Colonic mucosa (tissue), 4 donors: ENCODE results near the gene ZSCAN5A. TPM values are rescaled to one million over a fixed set of nuclear protein-coding genes. Genes with fewer than 3 reads are reported as not detected.

Source experiments
- DNase-seq: peaks from one replicate; pipeline ENCODE4 v3.0.0-alpha.2; 2020
- H3K27ac ChIP-seq: fragments of 200-600 bp; one replicate; pipeline ENCODE4 v1.8.0; 2021
- H3K27me3 ChIP-seq: fragments of 200-600 bp; one replicate; pipeline ENCODE4 v1.8.0; 2021
- H3K36me3 ChIP-seq: fragments of 200-600 bp; one replicate; pipeline ENCODE4 v1.8.0; 2021
- H3K4me1 ChIP-seq: fragments of 200-600 bp; one replicate; pipeline ENCODE4 v1.8.0; 2021; ENCODE audit warnings: mild to moderate bottlenecking
- H3K4me3 ChIP-seq: fragments of 200-600 bp; one replicate; pipeline ENCODE4 v1.8.0; 2021
- H3K9ac ChIP-seq, 2 donors: one replicate each; pipeline ENCODE4 v1.7.0; 2013; ENCODE audit warnings: control low read depth in 2 of 2, low read depth in 2 of 2, low read length in 2 of 2
- H3K9me3 ChIP-seq: fragments of 200-600 bp; one replicate; pipeline ENCODE4 v1.8.0; 2021
- intact Hi-C: fragments of 100-400 bp; cut with DNase I; formaldehyde crosslinking; loops from one replicate; pipeline ENCODE4 v1.14.1; 2022
- total RNA-seq, 2 donors: library from RNA; stranded (reverse); fragmentation: NEBNext Ultra II Directional in 1 of 2; extraction: Animal tissue kit (Norgen Biotek cat#: 25700) in 1 of 2; gene quantifications; one replicate each; pipeline ENCODE4 v1.2.1, GENCODE V29; 2021
- TF ChIP-seq, protein P1 (sequence below): fragments of 200-600 bp; IDR thresholded peaks from one replicate; pipeline ENCODE4 v1.8.0; 2022; ENCODE audit warnings: antibody characterized with exemption, mild to moderate bottlenecking
- donor health status: healthy.
- donor health status: DM: no; HTN: no; CAD: no.
- donor health status: DM: no; HTN: no; CAD: no.

ZSCAN5A gene
- total RNA-seq, 2 donors from 2014 or later = 9.8 to 12.1 TPM

DNA sequence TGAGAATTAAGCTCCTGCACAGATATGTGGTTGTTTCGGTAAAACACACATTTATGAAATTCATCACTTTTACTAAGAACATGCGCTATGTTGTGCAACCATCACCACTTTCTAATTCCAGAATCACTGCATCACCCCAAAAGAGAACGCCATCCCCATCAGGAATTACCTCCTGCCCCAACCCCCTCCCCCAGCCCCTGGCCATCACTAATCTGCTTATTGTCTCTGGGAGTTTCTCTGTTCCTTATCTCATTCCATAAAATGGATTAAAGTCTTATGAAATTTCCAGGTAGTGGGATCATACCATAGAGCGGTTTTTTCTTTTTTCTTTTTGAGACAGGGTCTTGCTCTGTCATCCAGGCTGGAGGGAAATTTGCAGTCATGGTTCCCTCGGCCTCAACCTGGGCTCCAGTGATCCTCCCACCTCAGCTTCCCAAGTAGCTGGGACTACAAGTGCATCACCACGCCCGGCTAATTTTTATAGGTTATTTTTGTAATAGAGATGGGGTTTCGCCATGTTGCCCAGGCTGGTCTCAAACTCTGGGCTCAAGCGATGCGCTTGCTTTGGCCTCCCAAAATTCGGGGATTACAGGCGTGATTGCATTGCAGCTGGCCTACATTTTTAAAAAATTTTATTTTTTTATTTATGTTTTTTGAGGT lies 120.5 kb downstream of the ZSCAN5A start:
- DNase-seq = no peak
- no peak overlapping the region for H3K4me3 ChIP-seq
- no peaks in the 10 kb centered on the region for H3K4me1 ChIP-seq
- no peak overlapping the region for H3K9ac ChIP-seq
- no peaks in the 10 kb centered on the region for H3K9me3 ChIP-seq
- TF ChIP-seq, protein P1, sequence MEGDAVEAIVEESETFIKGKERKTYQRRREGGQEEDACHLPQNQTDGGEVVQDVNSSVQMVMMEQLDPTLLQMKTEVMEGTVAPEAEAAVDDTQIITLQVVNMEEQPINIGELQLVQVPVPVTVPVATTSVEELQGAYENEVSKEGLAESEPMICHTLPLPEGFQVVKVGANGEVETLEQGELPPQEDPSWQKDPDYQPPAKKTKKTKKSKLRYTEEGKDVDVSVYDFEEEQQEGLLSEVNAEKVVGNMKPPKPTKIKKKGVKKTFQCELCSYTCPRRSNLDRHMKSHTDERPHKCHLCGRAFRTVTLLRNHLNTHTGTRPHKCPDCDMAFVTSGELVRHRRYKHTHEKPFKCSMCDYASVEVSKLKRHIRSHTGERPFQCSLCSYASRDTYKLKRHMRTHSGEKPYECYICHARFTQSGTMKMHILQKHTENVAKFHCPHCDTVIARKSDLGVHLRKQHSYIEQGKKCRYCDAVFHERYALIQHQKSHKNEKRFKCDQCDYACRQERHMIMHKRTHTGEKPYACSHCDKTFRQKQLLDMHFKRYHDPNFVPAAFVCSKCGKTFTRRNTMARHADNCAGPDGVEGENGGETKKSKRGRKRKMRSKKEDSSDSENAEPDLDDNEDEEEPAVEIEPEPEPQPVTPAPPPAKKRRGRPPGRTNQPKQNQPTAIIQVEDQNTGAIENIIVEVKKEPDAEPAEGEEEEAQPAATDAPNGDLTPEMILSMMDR = no peak
- H3K27ac ChIP-seq = no peak overlapping the region
- no peaks in the 10 kb centered on the region for H3K27me3 ChIP-seq
- intact Hi-C loops = no loop called here
- no peaks in the 10 kb centered on the region for H3K36me3 ChIP-seq

DNA sequence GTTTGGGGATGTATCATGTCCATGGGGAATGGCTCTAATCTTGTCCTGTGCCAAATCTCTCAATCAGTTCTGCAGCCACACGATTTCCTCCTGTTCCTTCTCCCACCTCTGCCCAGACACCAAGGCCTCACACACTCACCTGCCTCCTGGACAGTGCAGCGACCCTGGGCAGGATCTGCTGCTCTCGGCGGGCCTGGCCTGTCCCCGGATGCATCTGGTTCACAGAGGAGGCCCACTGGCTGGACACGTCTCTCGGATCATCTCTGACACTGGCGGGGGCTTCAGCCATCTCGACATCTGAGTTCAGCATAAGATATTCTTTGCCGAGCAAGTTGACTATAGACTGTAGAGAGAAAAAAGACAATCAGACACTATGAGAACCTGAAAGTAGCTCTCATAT lies 122.9 kb downstream of the ZSCAN5A start:
- DNase-seq = no peak
- H3K9me3 ChIP-seq = no peaks in the 10 kb centered on the region
- H3K4me1 ChIP-seq = no peaks in the 10 kb centered on the region
- intact Hi-C loops = no loop called here
- no peak overlapping the region for H3K9ac ChIP-seq
- H3K4me3 ChIP-seq = no peak overlapping the region
- H3K27ac ChIP-seq = no peak overlapping the region
- no peaks in the 10 kb centered on the region for H3K36me3 ChIP-seq
- TF ChIP-seq, protein P1 = no peak
- no peaks in the 10 kb centered on the region for H3K27me3 ChIP-seq

- DNase-seq = no peak
- no peaks in the 10 kb centered on the region for H3K4me1 ChIP-seq
- intact Hi-C loops = no loop called here
- H3K36me3 ChIP-seq = no peaks in the 10 kb centered on the region
- TF ChIP-seq, protein P1 = no peak
- H3K4me3 ChIP-seq = no peak overlapping the region
- H3K9ac ChIP-seq = no peak overlapping the region
- no peaks in the 10 kb centered on the region for H3K27me3 ChIP-seq
- H3K27ac ChIP-seq = no peak overlapping the region
- no peaks in the 10 kb centered on the region for H3K9me3 ChIP-seq
Measured at GRCh38 chr19:56191115-56191514, 123.5 kb downstream of the ZSCAN5A start.

- H3K9ac ChIP-seq = no peak overlapping the region
- no peak overlapping the region for H3K27ac ChIP-seq
- H3K4me3 ChIP-seq = no peak overlapping the region
- no peaks in the 10 kb centered on the region for H3K4me1 ChIP-seq
- no peaks in the 10 kb centered on the region for H3K36me3 ChIP-seq
- DNase-seq = no peak
- H3K27me3 ChIP-seq = no peaks in the 10 kb centered on the region
- intact Hi-C loops = no loop called here
- TF ChIP-seq, protein P1 = no peak
- H3K9me3 ChIP-seq = no peaks in the 10 kb centered on the region
Measured at GRCh38 chr19:56189785-56190184, 124.9 kb downstream of the ZSCAN5A start.

DNA sequence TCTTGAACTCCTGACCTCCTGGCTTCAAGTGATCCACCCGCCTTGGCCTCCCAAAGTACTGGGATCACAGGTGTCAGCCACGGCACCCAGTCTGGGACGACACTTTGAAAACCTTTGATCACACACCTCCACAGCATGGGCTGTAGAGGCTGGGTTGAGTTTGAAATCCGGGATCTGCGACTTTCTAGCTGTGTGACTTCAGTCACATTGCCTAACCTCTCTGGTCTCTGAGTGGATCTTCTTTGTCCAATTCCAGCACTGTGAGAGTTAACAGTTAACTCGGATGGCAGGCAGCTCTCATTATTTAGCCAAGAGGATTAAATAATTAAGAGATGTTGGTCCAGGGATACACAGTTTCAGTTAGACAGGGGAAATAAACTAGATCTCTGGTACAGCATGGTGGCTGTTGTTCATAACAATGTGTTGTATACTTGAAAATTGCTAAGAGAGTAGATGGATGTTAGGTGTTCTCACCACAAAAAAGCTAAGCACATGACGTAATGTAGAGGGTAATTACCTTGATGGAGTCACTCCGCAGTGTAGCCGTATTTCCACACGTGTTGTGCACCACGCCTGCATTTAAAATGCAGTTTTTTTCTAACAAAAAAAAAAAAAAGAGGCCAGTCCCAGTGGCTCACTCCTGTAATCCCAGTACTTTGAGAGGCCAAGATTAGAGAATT lies 136.9 kb downstream of the ZSCAN5A start:
- Histone ChIP-seq H3K9me3 (no peaks in the 10 kb centered on the region), H3K36me3 (no peaks in the 10 kb centered on the region), H3K27ac (no peak overlapping the region), H3K27me3 (peaks cover 9% of the 10 kb centered on the region), H3K9ac (no peak overlapping the region), H3K4me1 (no peaks in the 10 kb centered on the region), H3K4me3 (no peak overlapping the region)
- no peak for DNase-seq
- intact Hi-C loops = loop anchor here (10.0 kb wide), 1 partner anchor 147 kb away; no protein-coding TSS in a partner anchor
- TF ChIP-seq, protein P1 = no peak
